A673 (cell line): ENCODE measurements around the gene NFXL1. TPM values are rescaled to one million over a fixed set of nuclear protein-coding genes. Genes with fewer than 3 reads are reported as not detected.

Experiments used
- BruUV-seq: library from RNA; stranded (reverse); fragments of 400-500 nt; replicated peaks from 2 replicates; lab custom pipeline; 2021; lab: Mats Ljungman, UMichigan
- CTCF ChIA-PET: fragments of 300-600 bp; sonication (Branson Sonifier 250); formaldehyde crosslinking; loops from one replicate; lab custom pipeline; 2022; ENCODE audit warnings: antibody characterized with exemption; lab: Charles Lee
- POLR2A ChIA-PET: fragments of 300-600 bp; sonication (Branson Sonifier 250); formaldehyde crosslinking; loops from one replicate; lab custom pipeline; 2022; ENCODE audit warnings: antibody characterized with exemption; ENCODE audit not compliant: low non-redundant PET; lab: Charles Lee
- DNase-seq: peaks from one replicate; pipeline ENCODE4 v3.0.0-alpha.2; 2015; ENCODE audit warnings: low spot score
- H3K27ac ChIP-seq: fragments of 200-600 bp; sonication (generic); 2 replicates; pipeline ENCODE4 v1.5.1; 2016; ENCODE audit warnings: mixed run types, low read depth, mild to moderate bottlenecking, mixed read lengths, antibody characterized with exemption, low read length; ENCODE audit not compliant: poor library complexity, severe bottlenecking
- H3K27me3 ChIP-seq: fragments of 200-600 bp; sonication (generic); replicated peaks from 2 replicates; pipeline ENCODE4 v1.6.1; 2017; ENCODE audit warnings: mixed run types, low read depth, mild to moderate bottlenecking, mixed read lengths, antibody characterized with exemption, low read length; ENCODE audit not compliant: insufficient read depth, poor library complexity
- H3K36me3 ChIP-seq: fragments of 200-600 bp; sonication (generic); 2 replicates; pipeline ENCODE4 v1.6.1; 2016; ENCODE audit warnings: mixed run types, mild to moderate bottlenecking, mixed read lengths, antibody characterized with exemption, low read length; ENCODE audit not compliant: insufficient read depth, poor library complexity, severe bottlenecking
- H3K4me1 ChIP-seq: fragments of 200-600 bp; sonication (generic); 2 replicates; pipeline ENCODE4 v1.6.1; 2017; ENCODE audit warnings: mixed run types, mild to moderate bottlenecking, mixed read lengths, antibody characterized with exemption, low read length; ENCODE audit not compliant: insufficient read depth, poor library complexity, severe bottlenecking
- H3K4me3 ChIP-seq: fragments of 200-600 bp; sonication (generic); 2 replicates; pipeline ENCODE4 v1.5.1; 2016; ENCODE audit warnings: low read depth, mixed run types, mild to moderate bottlenecking, mixed read lengths, low read length; ENCODE audit not compliant: poor library complexity, severe bottlenecking
- H3K9me3 ChIP-seq: fragments of 200-600 bp; sonication (generic); 2 replicates; pipeline ENCODE4 v1.6.1; 2016; ENCODE audit warnings: mixed run types, low read depth, mild to moderate bottlenecking, mixed read lengths, antibody characterized with exemption, low read length; ENCODE audit not compliant: poor library complexity, severe bottlenecking
- EZH2 ChIP-seq: fragments of 200-600 bp; sonication (generic); IDR thresholded peaks from 2 replicates; pipeline ENCODE4 v1.6.1; 2017; ENCODE audit warnings: borderline replicate concordance, low read depth, mild to moderate bottlenecking, mixed read lengths, antibody characterized with exemption, low read length; ENCODE audit not compliant: poor library complexity, severe bottlenecking
- intact Hi-C: fragments of 100-400 bp; cut with micrococcal nuclease; formaldehyde crosslinking; loops from one replicate; pipeline ENCODE4 v1.10.0; 2022; ENCODE audit not compliant: unreplicated experiment
- total RNA-seq: library from RNA; stranded (reverse); gene quantifications from 2 replicates; pipeline ENCODE4 v1.2.3, GENCODE V29; 2021
- TF ChIP-seq, protein P1 (sequence below): fragments of 300-800, 200-600 bp; sonication (generic); conservative IDR thresholded peaks from 2 replicates; pipeline ENCODE4 v1.5.1; 2017; ENCODE audit warnings: low read depth, mild to moderate bottlenecking, antibody characterized with exemption, low read length, moderate library complexity, mixed read lengths

NFXL1 gene
- total RNA-seq, 1 experiment from 2014 or later, result 12.1 TPM

DNA sequence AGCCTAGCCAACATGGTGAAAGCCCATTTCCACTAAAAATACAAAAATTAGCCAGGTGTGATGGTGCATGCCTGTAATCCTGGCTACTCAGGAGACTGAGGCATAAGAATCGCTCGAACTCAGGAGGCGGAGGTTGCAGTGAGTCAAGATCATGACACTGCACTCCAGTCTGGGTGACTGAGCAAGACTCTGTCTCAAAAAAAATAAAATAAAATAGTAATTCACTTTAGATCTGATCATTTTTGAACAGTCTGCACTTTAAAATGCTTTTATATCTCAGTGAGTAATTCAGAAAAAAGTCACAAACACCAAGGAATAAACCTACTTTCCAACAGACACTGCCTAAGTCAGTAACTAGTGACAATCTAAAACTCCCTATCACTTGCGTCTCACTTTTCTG lies 50.9 kb downstream of the NFXL1 start:
- Histone ChIP-seq H3K27ac (no peak overlapping the region), H3K4me1 (no peaks in the 10 kb centered on the region), H3K36me3 (peaks cover 3% of the 10 kb centered on the region), H3K27me3 (no peaks in the 10 kb centered on the region), H3K4me3 (no peak overlapping the region), H3K9me3 (no peaks in the 10 kb centered on the region)
- no TSS peak for BruUV-seq
- POLR2A ChIA-PET, result no interaction called here
- no peak for TF ChIP-seq EZH2
- TF ChIP-seq, protein P1, sequence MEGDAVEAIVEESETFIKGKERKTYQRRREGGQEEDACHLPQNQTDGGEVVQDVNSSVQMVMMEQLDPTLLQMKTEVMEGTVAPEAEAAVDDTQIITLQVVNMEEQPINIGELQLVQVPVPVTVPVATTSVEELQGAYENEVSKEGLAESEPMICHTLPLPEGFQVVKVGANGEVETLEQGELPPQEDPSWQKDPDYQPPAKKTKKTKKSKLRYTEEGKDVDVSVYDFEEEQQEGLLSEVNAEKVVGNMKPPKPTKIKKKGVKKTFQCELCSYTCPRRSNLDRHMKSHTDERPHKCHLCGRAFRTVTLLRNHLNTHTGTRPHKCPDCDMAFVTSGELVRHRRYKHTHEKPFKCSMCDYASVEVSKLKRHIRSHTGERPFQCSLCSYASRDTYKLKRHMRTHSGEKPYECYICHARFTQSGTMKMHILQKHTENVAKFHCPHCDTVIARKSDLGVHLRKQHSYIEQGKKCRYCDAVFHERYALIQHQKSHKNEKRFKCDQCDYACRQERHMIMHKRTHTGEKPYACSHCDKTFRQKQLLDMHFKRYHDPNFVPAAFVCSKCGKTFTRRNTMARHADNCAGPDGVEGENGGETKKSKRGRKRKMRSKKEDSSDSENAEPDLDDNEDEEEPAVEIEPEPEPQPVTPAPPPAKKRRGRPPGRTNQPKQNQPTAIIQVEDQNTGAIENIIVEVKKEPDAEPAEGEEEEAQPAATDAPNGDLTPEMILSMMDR, result no peak
- no peak for DNase-seq
- intact Hi-C loops, result no loop called here
- CTCF ChIA-PET, result no interaction called here

DNA sequence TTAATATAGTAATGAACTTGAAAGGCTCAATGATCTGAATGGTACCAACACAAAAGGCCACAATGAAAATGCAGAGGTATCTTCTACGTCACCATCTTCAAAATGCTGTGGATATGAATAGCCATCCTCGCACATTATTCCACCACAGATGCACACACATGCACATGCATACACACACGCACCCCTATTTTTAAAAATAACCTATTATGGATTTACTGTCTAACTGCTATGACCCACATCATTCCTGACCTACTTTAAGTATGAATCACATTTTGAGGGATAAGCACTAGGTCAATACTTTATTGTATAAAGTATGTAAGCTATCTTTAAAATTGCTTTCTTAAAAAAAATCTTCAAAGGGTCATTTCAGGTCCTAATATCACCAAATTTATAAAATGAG lies 52.1 kb downstream of the NFXL1 start:
- Histone ChIP-seq H3K4me1 (no peaks in the 10 kb centered on the region), H3K27me3 (no peaks in the 10 kb centered on the region), H3K4me3 (no peak overlapping the region), H3K36me3 (peaks cover 3% of the 10 kb centered on the region), H3K27ac (no peak overlapping the region), H3K9me3 (no peaks in the 10 kb centered on the region)
- DNase-seq, result no peak
- ChIA-PET POLR2A (no interaction called here), CTCF (no interaction called here)
- intact Hi-C loops, result no loop called here
- BruUV-seq, result no TSS peak
- TF ChIP-seq, protein P1, result no peak
- no peak for TF ChIP-seq EZH2

DNA sequence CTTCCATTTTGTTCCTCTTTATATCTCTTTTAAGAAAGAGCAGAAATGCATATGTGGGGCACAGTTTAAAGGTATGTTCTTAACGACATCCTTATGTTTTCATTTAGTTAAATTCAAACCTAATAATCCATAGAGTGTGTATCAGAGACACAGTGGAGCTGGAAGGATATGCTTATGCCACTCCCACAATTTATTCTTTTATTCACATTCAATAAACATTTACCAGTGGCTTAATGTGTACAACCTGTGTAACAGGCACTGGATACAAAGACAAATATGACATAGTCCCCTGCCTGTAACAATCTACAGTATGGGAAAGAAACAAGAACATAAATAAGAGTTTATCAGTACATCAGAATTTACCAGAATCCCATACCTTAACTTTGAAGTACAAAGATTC lies 54.1 kb downstream of the NFXL1 start:
- intact Hi-C loops, result no loop called here
- Histone ChIP-seq H3K4me3 (no peak overlapping the region), H3K9me3 (no peaks in the 10 kb centered on the region), H3K4me1 (no peaks in the 10 kb centered on the region), H3K27ac (no peak overlapping the region), H3K36me3 (no peaks in the 10 kb centered on the region), H3K27me3 (no peaks in the 10 kb centered on the region)
- no peak for TF ChIP-seq EZH2
- TF ChIP-seq, protein P1, result no peak
- no TSS peak for BruUV-seq
- no peak for DNase-seq
- POLR2A ChIA-PET, result no interaction called here
- CTCF ChIA-PET, result no interaction called here
